Measurements from ENCODE around the gene CDH9. TPM values are rescaled to one million over a fixed set of nuclear protein-coding genes. Genes with fewer than 3 reads are reported as not detected.

Gene CDH9
- total and polyA plus RNA-seq, 2 experiments from 2014 or later, result 0.53 to 2.4 TPM

DNA sequence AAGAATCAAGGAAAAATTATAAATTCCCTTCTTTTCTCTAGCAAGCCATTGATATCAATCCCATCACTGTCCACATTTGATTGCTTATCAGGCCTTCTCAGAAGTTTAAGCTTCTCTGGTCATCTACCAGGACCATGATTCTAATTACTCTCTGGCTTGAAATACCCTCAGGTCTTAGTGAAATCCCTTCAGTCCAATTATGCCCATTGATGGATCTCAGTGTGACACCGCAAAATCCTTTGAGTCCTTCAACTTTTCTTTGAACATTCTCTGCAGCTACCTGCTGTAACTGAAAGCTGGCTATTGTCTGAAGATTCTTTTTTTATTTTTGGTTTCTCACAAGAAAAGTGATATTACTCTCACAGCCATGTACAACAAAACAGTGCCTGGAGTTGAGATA lies 3.0 kb upstream of the CDH9 start:
- no peak for DNase-seq (ENCODE audit: low spot score)
- Histone ChIP-seq H2AFZ (no peak overlapping the region), H3K27ac (no peak overlapping the region), H3K36me3 (replicated peaks; ENCODE audit: insufficient read depth, low read depth) (no peaks in the 10 kb centered on the region), H3K4me2 (no peak overlapping the region), H3K9me3 (ENCODE audit: low read depth) (no peaks in the 10 kb centered on the region), H3K9me2 (replicated peaks; ENCODE audit: insufficient read depth) (no peaks in the 10 kb centered on the region), H3K4me1 (ENCODE audit: insufficient read depth) (no peaks in the 10 kb centered on the region), H3K79me2 (no peaks in the 10 kb centered on the region), H3K4me3 (no peak overlapping the region), H3K27me3 (no peaks in the 10 kb centered on the region), H4K20me1 (ENCODE audit: insufficient read depth, poor library complexity, severe bottlenecking) (no peaks in the 10 kb centered on the region)
- TF ChIP-seq CTCF (IDR thresholded peaks at IDR 0.05; ENCODE audit: poor library complexity) (no peak), EZH2 (IDR thresholded peaks at IDR 0.05; ENCODE audit: borderline replicate concordance) (no peak), EZH2phosphoT487 (IDR thresholded peaks at IDR 0.05; ENCODE audit: low read depth, severe bottlenecking, unreplicated experiment) (no peak)
- 93% methylated on average over 1 of the region's 1 CpG for WGBS (ENCODE audit: low lambda C conversion rate, missing lambda C conversion rate)

GRCh38 chr5:27034565-27034964 lies 3.8 kb downstream of the CDH9 start:
- DNase-seq (ENCODE audit: low spot score), result no peak
- Histone ChIP-seq H3K27ac (no peak overlapping the region), H3K79me2 (no peaks in the 10 kb centered on the region), H3K36me3 (replicated peaks; ENCODE audit: insufficient read depth, low read depth) (no peaks in the 10 kb centered on the region), H3K27me3 (no peaks in the 10 kb centered on the region), H3K4me3 (no peak overlapping the region), H3K9me2 (replicated peaks; ENCODE audit: insufficient read depth) (no peaks in the 10 kb centered on the region), H3K4me1 (ENCODE audit: insufficient read depth) (no peaks in the 10 kb centered on the region), H4K20me1 (ENCODE audit: insufficient read depth, poor library complexity, severe bottlenecking) (no peaks in the 10 kb centered on the region), H3K9me3 (ENCODE audit: low read depth) (no peaks in the 10 kb centered on the region), H3K4me2 (no peak overlapping the region), H2AFZ (no peak overlapping the region)
- WGBS (ENCODE audit: low lambda C conversion rate, missing lambda C conversion rate), result 82% methylated on average over 1 of the region's 1 CpG
- TF ChIP-seq EZH2 (IDR thresholded peaks at IDR 0.05; ENCODE audit: borderline replicate concordance) (no peak), CTCF (IDR thresholded peaks at IDR 0.05; ENCODE audit: poor library complexity) (no peak), EZH2phosphoT487 (IDR thresholded peaks at IDR 0.05; ENCODE audit: low read depth, severe bottlenecking, unreplicated experiment) (no peak)

DNA sequence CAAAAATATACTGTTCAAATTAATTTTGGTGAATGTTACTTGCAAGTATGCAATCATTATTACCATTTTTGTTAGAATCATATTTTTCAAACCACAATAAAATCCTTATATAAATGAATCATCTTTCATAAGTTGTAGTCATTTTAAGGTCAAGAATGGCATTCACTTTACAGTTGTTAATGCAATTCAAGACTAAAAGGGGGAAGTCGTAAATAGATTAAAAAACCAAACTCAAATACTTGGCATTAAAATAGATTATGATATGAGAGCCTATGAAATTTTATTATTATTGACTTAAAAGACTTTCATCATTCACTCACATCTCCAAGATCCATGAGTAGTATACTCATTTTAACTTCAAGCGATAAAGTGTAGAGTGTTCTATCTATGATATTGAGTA lies 11.6 kb downstream of the CDH9 start:
- Histone ChIP-seq H3K79me2 (no peaks in the 10 kb centered on the region), H4K20me1 (ENCODE audit: insufficient read depth, poor library complexity, severe bottlenecking) (no peaks in the 10 kb centered on the region), H3K4me3 (no peak overlapping the region), H3K36me3 (replicated peaks; ENCODE audit: insufficient read depth, low read depth) (no peaks in the 10 kb centered on the region), H3K4me2 (no peak overlapping the region), H2AFZ (no peak overlapping the region), H3K9me2 (replicated peaks; ENCODE audit: insufficient read depth) (no peaks in the 10 kb centered on the region), H3K27ac (no peak overlapping the region), H3K27me3 (no peaks in the 10 kb centered on the region), H3K4me1 (ENCODE audit: insufficient read depth) (no peaks in the 10 kb centered on the region), H3K9me3 (ENCODE audit: low read depth) (no peaks in the 10 kb centered on the region)
- no peak for DNase-seq (ENCODE audit: low spot score)
- no peak for TF ChIP-seq EZH2 (IDR thresholded peaks at IDR 0.05; ENCODE audit: borderline replicate concordance)
- no peak for TF ChIP-seq EZH2phosphoT487 (IDR thresholded peaks at IDR 0.05; ENCODE audit: low read depth, severe bottlenecking, unreplicated experiment)
- TF ChIP-seq CTCF (IDR thresholded peaks at IDR 0.05; ENCODE audit: poor library complexity), result no peak
- WGBS (ENCODE audit: low lambda C conversion rate, missing lambda C conversion rate), result 92% methylated on average over 2 of the region's 2 CpGs

- no peak overlapping the region for H3K4me3 ChIP-seq
- no peaks in the 10 kb centered on the region for H3K27me3 ChIP-seq
- no peak overlapping the region for H3K27ac ChIP-seq
- TF ChIP-seq CTCF (IDR thresholded peaks at IDR 0.05; ENCODE audit: poor library complexity) (no peak), EZH2phosphoT487 (IDR thresholded peaks at IDR 0.05; ENCODE audit: low read depth, severe bottlenecking, unreplicated experiment) (no peak), EZH2 (IDR thresholded peaks at IDR 0.05; ENCODE audit: borderline replicate concordance) (no peak)
- H3K9me3 ChIP-seq (ENCODE audit: low read depth), result no peaks in the 10 kb centered on the region
- H3K4me2 ChIP-seq, result no peak overlapping the region
- no peak for DNase-seq (ENCODE audit: low spot score)
- H4K20me1 ChIP-seq (ENCODE audit: insufficient read depth, poor library complexity, severe bottlenecking), result no peaks in the 10 kb centered on the region
- H3K79me2 ChIP-seq, result no peaks in the 10 kb centered on the region
- no peaks in the 10 kb centered on the region for H3K4me1 ChIP-seq (ENCODE audit: insufficient read depth)
- H2AFZ ChIP-seq, result no peak overlapping the region
- 73% methylated on average over 1 of the region's 1 CpG for WGBS (ENCODE audit: low lambda C conversion rate, missing lambda C conversion rate)
- H3K36me3 ChIP-seq (replicated peaks; ENCODE audit: insufficient read depth, low read depth), result no peaks in the 10 kb centered on the region
- no peaks in the 10 kb centered on the region for H3K9me2 ChIP-seq (replicated peaks; ENCODE audit: insufficient read depth)
Measured at GRCh38 chr5:27026063-27026462, 12.3 kb downstream of the CDH9 start.
